Spleen (tissue), 7 donors: ENCODE results near the gene FAM228B.

Experiments used
- CTCF ChIP-seq, 11 experiments: fragments of 200-600 bp in 7 of 11; fragments of 450-650 bp in 4 of 11; sonication (generic) in 4 of 11; IDR thresholded peaks in 8 of 11; conservative IDR thresholded peaks in 3 of 11; 1 replicate in 7 of 11; 2 replicates in 4 of 11; pipeline versions ENCODE4 v1.4.0 to v1.8.0; 2016 to 2021; ENCODE audit warnings: antibody characterized with exemption in 11 of 11, inconsistent platforms in 4 of 11, mild to moderate bottlenecking in 1 of 11
- POLR2A ChIP-seq, 3 donors: fragments of 450-650 bp; IDR thresholded peaks; one replicate each; pipeline ENCODE4 v1.5.1; 2017; ENCODE audit warnings: antibody characterized with exemption in 3 of 3, mild to moderate bottlenecking in 1 of 3
- POLR2AphosphoS5 ChIP-seq, 3 donors: sonication (generic); formaldehyde crosslinking; IDR thresholded peaks; one replicate each; pipeline ENCODE4 v1.5.1; 2017; ENCODE audit warnings: antibody characterized with exemption in 3 of 3
- donor health status: DM: no; HTN: no; CAD: no; lungs with moderate emphysema.
- donor health status: DM: no; HTN: no; CAD: no.
- donor health status: DM: no; HTN: no; CAD: no.

DNA sequence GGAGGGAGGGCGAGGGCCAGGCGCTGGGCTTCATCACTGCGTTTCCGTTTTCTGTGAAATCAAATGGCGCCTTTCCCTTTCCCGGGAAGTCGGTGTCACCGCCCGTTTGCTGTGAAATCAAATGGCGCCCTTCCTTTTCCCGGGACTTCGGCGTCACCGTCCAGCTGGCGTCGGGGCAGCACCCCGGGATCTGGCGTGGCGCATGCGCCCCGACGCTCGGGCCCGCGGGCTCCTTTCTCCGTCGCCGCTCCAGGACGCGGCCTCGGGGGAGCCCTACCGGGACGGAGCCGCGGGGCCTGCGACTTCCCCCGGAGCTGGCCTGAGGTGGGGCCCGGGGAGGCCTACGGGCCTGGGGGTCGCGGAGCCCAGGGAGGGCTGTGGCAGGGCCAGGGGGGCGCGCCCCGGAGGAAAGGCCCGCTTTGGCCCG is 51.6 kb downstream of the FAM228B start, which contains the start of gene FAM228A:
- TF ChIP-seq CTCF (IDR thresholded peaks at IDR 0.05 in 8 of 11, conservative IDR thresholded peaks at IDR 0.05 in 3 of 11) (no peak), POLR2A (IDR thresholded peaks at IDR 0.05) (no peak), POLR2AphosphoS5 (IDR thresholded peaks at IDR 0.05) (peak in 1 of 3 donors; percentile 6)
